Measurements from ENCODE around the gene EZH1. TPM values are rescaled to one million over a fixed set of nuclear protein-coding genes. Genes with fewer than 3 reads are reported as not detected.

The EZH1 gene
- total and polyA plus RNA-seq, 10 of the 15 experiments (the other 5 are each of a cell fraction or from before 2014, with no cell fraction given), result 6.1 to 43.3 (median 16.8) TPM

GRCh38 chr17:42751628-42752027, 6.8 kb upstream of the EZH1 start:
- ChIA-PET CTCF (interaction anchor here (0.9 kb wide), 1 partner anchor 12 kb away, joined by 4 read pairs; no protein-coding TSS in a partner anchor), RAD21 (ENCODE audit: unreplicated experiment) (interaction anchor here (0.5 to 0.8 kb wide), 2 partner anchors 30 to 173 kb away, joined by 3 to 4 read pairs; no protein-coding TSS in a partner anchor), POLR2A (interaction anchor here (1.9 kb wide), 1 partner anchor 9 kb away, joined by 4 read pairs; no protein-coding TSS in a partner anchor), SMC1A (ENCODE audit: uncharacterized antibody, unreplicated experiment) (interaction anchor here (1.4 kb wide), 1 partner anchor 21 kb away, joined by 3 read pairs; the partner anchor contains the start of gene VPS25)
- H3K4me2 ChIP-seq (ENCODE audit: control insufficient read depth, insufficient read depth), result no peak overlapping the region
- H3K79me2 ChIP-seq (ENCODE audit: control insufficient read depth, insufficient read depth, low read length), result no peaks in the 10 kb centered on the region
- no peaks in the 10 kb centered on the region for H4K20me1 ChIP-seq (ENCODE audit: control insufficient read depth, insufficient read depth)
- FAIRE-seq (no peak), ATAC-seq (no peak), DNase-seq (ENCODE audit: low read depth, low spot score) (no peak)
- in situ Hi-C loops (cut with MboI) (loop anchor here (5.0 kb wide), 1 partner anchor 51 kb away; no protein-coding TSS in a partner anchor), intact Hi-C loops (cut with micrococcal nuclease; ENCODE audit: unreplicated experiment) (no loop called here)
- no peaks in the 10 kb centered on the region; a peak in 1 of 4 replicates for H3K27me3 ChIP-seq (replicated peaks in 1 of 2; ENCODE audit: control insufficient read depth in 2 of 2, insufficient read depth in 2 of 2, low read length in 1 of 2)
- WGBS (ENCODE audit: insufficient coverage, insufficient replicate concordance, low lambda C conversion rate, missing lambda C conversion rate), result 97% methylated on average over 6 of the region's 7 CpGs
- H3K4me1 ChIP-seq (ENCODE audit: control insufficient read depth, insufficient read depth, low read length), result no peaks in the 10 kb centered on the region
- H3K4me3 ChIP-seq, result no peak overlapping the region
- no peak overlapping the region for H3K27ac ChIP-seq (ENCODE audit: control insufficient read depth, insufficient read depth)
- no peaks in the 10 kb centered on the region for H3K36me3 ChIP-seq (ENCODE audit: control insufficient read depth in 2 of 2, insufficient read depth in 2 of 2, low read length in 1 of 2)
- H3K9ac ChIP-seq (ENCODE audit: control insufficient read depth, insufficient read depth, low read length), result no peak overlapping the region
- no peaks in the 10 kb centered on the region for H3K9me3 ChIP-seq (replicated peaks; ENCODE audit: control insufficient read depth, insufficient read depth, low read length)
- BruUV-seq (replicated peaks), result no TSS peak
- no peak overlapping the region for H2AFZ ChIP-seq (ENCODE audit: control insufficient read depth, low read depth, low read length)
- TF ChIP-seq SUPT20H (IDR thresholded peaks at IDR 0.05; ENCODE audit: borderline replicate concordance, control insufficient read depth, low read depth, low read length) (no peak), SP1 (IDR thresholded peaks at IDR 0.05; ENCODE audit: low read depth, low read length) (no peak), E2F4 (IDR thresholded peaks at IDR 0.05; ENCODE audit: low read depth, low read length) (no peak), CTCF (IDR thresholded peaks at IDR 0.05 in 2 of 3, conservative IDR thresholded peaks at IDR 0.05 in 1 of 3; ENCODE audit: control insufficient read depth in 2 of 3, extremely low read depth in 1 of 3, insufficient read depth in 1 of 3, low read depth in 3 of 3, low read length in 3 of 3) (no peak), ASH2L (IDR thresholded peaks at IDR 0.05; ENCODE audit: borderline replicate concordance, low read depth) (no peak), MAX (IDR thresholded peaks at IDR 0.05; ENCODE audit: low read depth, low read length) (no peak), MTA2 (IDR thresholded peaks at IDR 0.05; ENCODE audit: low read depth) (no peak), BCL3 (IDR thresholded peaks at IDR 0.05; ENCODE audit: borderline replicate concordance, insufficient read depth, low read depth, low read length, poor library complexity, severe bottlenecking) (no peak), TCF3 (IDR thresholded peaks at IDR 0.05; ENCODE audit: borderline replicate concordance, insufficient read depth, low read depth, low read length) (no peak), SREBF2 (IDR thresholded peaks at IDR 0.05; ENCODE audit: low read length) (no peak), HSF1 (IDR thresholded peaks at IDR 0.05; ENCODE audit: low read depth, low read length) (no peak), SMARCA5 (IDR thresholded peaks at IDR 0.05) (no peak), SREBF1 (IDR thresholded peaks at IDR 0.05; ENCODE audit: low read length) (no peak), RELB (IDR thresholded peaks at IDR 0.05; ENCODE audit: low read depth) (no peak), HCFC1 (IDR thresholded peaks at IDR 0.05; ENCODE audit: low read length) (no peak), NFYA (IDR thresholded peaks at IDR 0.05; ENCODE audit: borderline replicate concordance, low read depth, low read length) (no peak)

All from GM12878 (cell line).